Kidney (tissue), 14 donors: ENCODE results near the gene COL12A1. TPM values are rescaled to one million over a fixed set of nuclear protein-coding genes. Genes with fewer than 3 reads are reported as not detected.
A peak's percentile ranks its signal among the peaks of the same experiment; 100 is the strongest.

Experiments
- DNase-seq, 5 donors: peaks; one replicate each; pipeline ENCODE4 v3.0.0-alpha.2; 2013 to 2020
- FAIRE-seq: peaks from 2 replicates; lab custom pipeline; 2012; peaks lifted over from hg19 to GRCh38; lab: Jason Lieb, UNC
- H3K27ac ChIP-seq, 2 donors: one replicate each; pipeline ENCODE4 v1.7.0; 2013; ENCODE audit warnings: low read depth in 2 of 2, low read length in 2 of 2, inconsistent platforms in 1 of 2
- H3K27me3 ChIP-seq: one replicate; pipeline ENCODE4 v1.7.1; 2013; ENCODE audit warnings: low read length, inconsistent platforms; ENCODE audit not compliant: control insufficient read depth, insufficient read depth
- H3K36me3 ChIP-seq, 3 donors: one replicate each; pipeline versions ENCODE4 v1.7.0 to v1.7.1; 2013; ENCODE audit warnings: low read length in 3 of 3, control low read depth in 1 of 3, inconsistent platforms in 1 of 3; ENCODE audit not compliant: insufficient read depth in 3 of 3, control insufficient read depth in 2 of 3
- H3K4me1 ChIP-seq, 3 donors: one replicate each; pipeline versions ENCODE4 v1.7.0 to v1.7.1; 2013; ENCODE audit warnings: low read length in 3 of 3, inconsistent platforms in 1 of 3, low read depth in 1 of 3; ENCODE audit not compliant: control insufficient read depth in 2 of 3, insufficient read depth in 2 of 3
- H3K4me3 ChIP-seq, 3 donors: one replicate each; pipeline versions ENCODE4 v1.7.0 to v1.8.1; 2013; ENCODE audit warnings: low read length in 3 of 3, control low read depth in 1 of 3, inconsistent platforms in 1 of 3
- H3K9ac ChIP-seq, 3 donors: one replicate each; pipeline versions ENCODE4 v1.7.0 to v1.7.1; 2013; ENCODE audit warnings: low read length in 3 of 3, control low read depth in 1 of 3, inconsistent platforms in 1 of 3
- H3K9me3 ChIP-seq, 3 donors: one replicate each; pipeline versions ENCODE4 v1.7.0 to v1.7.1; 2013; ENCODE audit warnings: low read length in 3 of 3, control low read depth in 1 of 3, inconsistent platforms in 1 of 3; ENCODE audit not compliant: control insufficient read depth in 2 of 3, insufficient read depth in 1 of 3
- CTCF ChIP-seq: IDR thresholded peaks from 3 replicates; pipeline ENCODE4 v1.5.1; 2012; ENCODE audit warnings: mild to moderate bottlenecking, moderate library complexity, borderline replicate concordance; ENCODE audit not compliant: insufficient read depth; ENCODE audit errors: extremely low read depth
- intact Hi-C: fragments of 100-400 bp; cut with DNase I; formaldehyde crosslinking; loops from one replicate; pipeline ENCODE4 v1.11.1; 2022
- polyA plus RNA-seq: library from polyadenylated mRNA; stranded (reverse); fragments of 350-450 nt; fragmentation: Illumina TruSeq; extraction: RNeasy Lipid Tissue Mini Kit (QIAGEN cat#74804); gene quantifications from one replicate; pipeline ENCODE4 v1.2.3, GENCODE V29; 2014; ENCODE audit warnings: low read depth, low replicate concordance; ENCODE audit not compliant: insufficient read depth
- total RNA-seq: library from RNA; stranded (reverse); fragmentation: NEBNext Ultra II Directional; extraction: Animal tissue kit (Norgen Biotek cat#: 25700); gene quantifications from one replicate; pipeline ENCODE4 v1.2.1, GENCODE V29; 2021
- donor health status: control.
- donor health status: control.
- donor health status: control.
- donor health status: control.
- donor health status: control.
- donor health status: DM: yes; HTN: yes; CAD: no.
- donor health status: Normal renal cell carcinoma (clear cell type).

The COL12A1 gene
- total and polyA plus RNA-seq, 2 donors from 2014 or later = 12.3 to 28.3 TPM

DNA sequence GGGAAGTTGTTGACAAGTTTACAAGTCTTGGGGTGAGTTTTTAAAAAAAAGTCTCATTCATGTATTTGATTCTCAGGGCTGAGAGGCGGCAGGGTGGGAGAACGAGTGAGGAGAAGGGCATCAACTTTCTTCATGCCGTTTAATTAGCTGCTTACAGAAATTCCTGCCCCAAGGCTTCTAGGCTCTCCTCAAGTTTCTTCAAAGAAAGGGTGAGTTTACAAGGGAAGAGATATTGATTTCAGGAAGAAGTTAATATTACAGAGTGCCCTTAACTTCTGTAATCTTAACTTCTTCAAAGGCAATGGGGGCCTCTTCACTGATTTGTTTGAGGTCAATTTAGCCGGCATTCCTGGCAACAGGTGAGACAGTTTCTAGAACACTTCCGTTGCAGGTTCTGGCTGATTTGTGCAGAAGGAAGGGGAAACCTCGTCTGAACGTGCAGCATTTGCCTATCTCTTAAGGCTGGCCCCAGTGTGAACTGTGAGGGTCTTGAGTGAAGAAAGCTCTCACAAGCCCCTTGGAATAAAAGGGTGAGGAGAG is 3.4 kb upstream of the COL12A1 start:
- no peak for TF ChIP-seq CTCF
- Histone ChIP-seq H3K9ac (peak overlapping the region in 1 of 3 donors; percentile 14), H3K4me3 (no peak overlapping the region), H3K27me3 (peaks cover 7% of the 10 kb centered on the region), H3K36me3 (no peaks in the 10 kb centered on the region), H3K9me3 (no peaks in the 10 kb centered on the region), H3K27ac (no peak overlapping the region), H3K4me1 (peaks cover 0 to 16% (median 8%) of the 10 kb centered on the region in 3 donors)
- DNase-seq = no peak
- intact Hi-C loops = loop anchor here (5.0 kb wide), 1 partner anchor 1472 kb away; no protein-coding TSS in a partner anchor
- no peak for FAIRE-seq

GRCh38 chr6:75208298-75209183 is 2.7 kb upstream of the COL12A1 start:
- peak overlapping the region; percentile 18 to 42 (median 30) for H3K4me3 ChIP-seq
- peaks cover 7% of the 10 kb centered on the region for H3K27me3 ChIP-seq
- TF ChIP-seq CTCF = peak; percentile 92
- H3K9me3 ChIP-seq = no peaks in the 10 kb centered on the region
- H3K4me1 ChIP-seq = peaks cover 0 to 16% (median 8%) of the 10 kb centered on the region in 3 donors
- peak overlapping the region in 1 of 2 donors; percentile 48 for H3K27ac ChIP-seq
- no peaks in the 10 kb centered on the region for H3K36me3 ChIP-seq
- FAIRE-seq (peak; percentile 54), DNase-seq (peak; percentile 89 to 94 (median 93))
- H3K9ac ChIP-seq = peak overlapping the region in 1 of 3 donors; percentile 14
- intact Hi-C loops = loop anchor here (5.0 kb wide), 1 partner anchor 1471 kb away; no protein-coding TSS in a partner anchor

GRCh38 chr6:75206576-75207342 is 906 bp upstream of the COL12A1 start:
- no peak for TF ChIP-seq CTCF
- Histone ChIP-seq H3K27ac (peak overlapping the region in 1 of 2 donors; percentile 79), H3K4me1 (peaks cover 0 to 17% (median 5%) of the 10 kb centered on the region in 3 donors), H3K36me3 (no peaks in the 10 kb centered on the region), H3K9me3 (no peaks in the 10 kb centered on the region), H3K9ac (peak overlapping the region in 2 of 3 donors; percentile 20 to 69), H3K4me3 (peak overlapping the region; percentile 56 to 71 (median 70)), H3K27me3 (peaks cover 9% of the 10 kb centered on the region)
- DNase-seq (peak in 3 of 5 donors; percentile 24 to 70 (median 51)), FAIRE-seq (no peak)
- intact Hi-C loops = loop anchor here (5.0 kb wide), 1 partner anchor 1469 kb away; no protein-coding TSS in a partner anchor
